ENCODE results near the gene PLEKHB2. TPM values are rescaled to one million over a fixed set of nuclear protein-coding genes. Genes with fewer than 3 reads are reported as not detected.

The PLEKHB2 gene
- total RNA-seq, 1 donor, result 79.3 TPM

GRCh38 chr2:131121464-131121863 lies 16.3 kb downstream of the PLEKHB2 start:
- no peaks in the 10 kb centered on the region for H3K4me1 ChIP-seq (ENCODE audit: insufficient read depth, low read length)
- H4K20me1 ChIP-seq (ENCODE audit: insufficient read depth, low read length), result peaks cover 29% of the 10 kb centered on the region
- peaks cover 92% of the 10 kb centered on the region for H3K79me2 ChIP-seq (ENCODE audit: insufficient read depth, low read length)
- H3K4me3 ChIP-seq (ENCODE audit: insufficient read depth, low read length), result no peak overlapping the region
- peaks cover 26% of the 10 kb centered on the region for H3K36me3 ChIP-seq (ENCODE audit: insufficient read depth, low read length)
- no peaks in the 10 kb centered on the region for H3K27me3 ChIP-seq (ENCODE audit: insufficient read depth, low read length)
- no peaks in the 10 kb centered on the region for H3K9me3 ChIP-seq (ENCODE audit: low read depth, low read length)
- peak; percentile 83 for DNase-seq (ENCODE audit: insufficient read length, low spot score, missing footprints)
- H3K27ac ChIP-seq (ENCODE audit: low read depth, low read length), result no peak overlapping the region
- H3K4me2 ChIP-seq (ENCODE audit: insufficient read depth, low read length), result no peak overlapping the region
- H2AFZ ChIP-seq (ENCODE audit: low read length), result no peak overlapping the region
- TF ChIP-seq, protein P1, sequence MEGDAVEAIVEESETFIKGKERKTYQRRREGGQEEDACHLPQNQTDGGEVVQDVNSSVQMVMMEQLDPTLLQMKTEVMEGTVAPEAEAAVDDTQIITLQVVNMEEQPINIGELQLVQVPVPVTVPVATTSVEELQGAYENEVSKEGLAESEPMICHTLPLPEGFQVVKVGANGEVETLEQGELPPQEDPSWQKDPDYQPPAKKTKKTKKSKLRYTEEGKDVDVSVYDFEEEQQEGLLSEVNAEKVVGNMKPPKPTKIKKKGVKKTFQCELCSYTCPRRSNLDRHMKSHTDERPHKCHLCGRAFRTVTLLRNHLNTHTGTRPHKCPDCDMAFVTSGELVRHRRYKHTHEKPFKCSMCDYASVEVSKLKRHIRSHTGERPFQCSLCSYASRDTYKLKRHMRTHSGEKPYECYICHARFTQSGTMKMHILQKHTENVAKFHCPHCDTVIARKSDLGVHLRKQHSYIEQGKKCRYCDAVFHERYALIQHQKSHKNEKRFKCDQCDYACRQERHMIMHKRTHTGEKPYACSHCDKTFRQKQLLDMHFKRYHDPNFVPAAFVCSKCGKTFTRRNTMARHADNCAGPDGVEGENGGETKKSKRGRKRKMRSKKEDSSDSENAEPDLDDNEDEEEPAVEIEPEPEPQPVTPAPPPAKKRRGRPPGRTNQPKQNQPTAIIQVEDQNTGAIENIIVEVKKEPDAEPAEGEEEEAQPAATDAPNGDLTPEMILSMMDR (IDR thresholded peaks at IDR 0.05; ENCODE audit: extremely low read depth, low read depth, low read length), result no peak

- Histone ChIP-seq H3K36me3 (ENCODE audit: insufficient read depth, low read length) (peaks cover 36% of the 10 kb centered on the region), H2AFZ (ENCODE audit: low read length) (no peak overlapping the region), H3K4me2 (ENCODE audit: insufficient read depth, low read length) (no peak overlapping the region), H3K4me1 (ENCODE audit: insufficient read depth, low read length) (no peaks in the 10 kb centered on the region), H3K27me3 (ENCODE audit: insufficient read depth, low read length) (no peaks in the 10 kb centered on the region), H3K79me2 (ENCODE audit: insufficient read depth, low read length) (peaks cover 89% of the 10 kb centered on the region), H3K4me3 (ENCODE audit: insufficient read depth, low read length) (no peak overlapping the region), H4K20me1 (ENCODE audit: insufficient read depth, low read length) (peaks cover 29% of the 10 kb centered on the region), H3K27ac (ENCODE audit: low read depth, low read length) (no peak overlapping the region), H3K9me3 (ENCODE audit: low read depth, low read length) (no peaks in the 10 kb centered on the region)
- DNase-seq (ENCODE audit: insufficient read length, low spot score, missing footprints), result no peak
- TF ChIP-seq, protein P1 (IDR thresholded peaks at IDR 0.05; ENCODE audit: extremely low read depth, low read depth, low read length), result no peak
Observed at GRCh38 chr2:131122496-131122895, 17.4 kb downstream of the PLEKHB2 start.

GRCh38 chr2:131123192-131123591 lies 18.1 kb downstream of the PLEKHB2 start:
- Histone ChIP-seq H3K4me3 (ENCODE audit: insufficient read depth, low read length) (no peak overlapping the region), H2AFZ (ENCODE audit: low read length) (no peak overlapping the region), H3K9me3 (ENCODE audit: low read depth, low read length) (no peaks in the 10 kb centered on the region), H4K20me1 (ENCODE audit: insufficient read depth, low read length) (peaks cover 26% of the 10 kb centered on the region), H3K36me3 (ENCODE audit: insufficient read depth, low read length) (peaks cover 43% of the 10 kb centered on the region), H3K27me3 (ENCODE audit: insufficient read depth, low read length) (no peaks in the 10 kb centered on the region), H3K4me2 (ENCODE audit: insufficient read depth, low read length) (no peak overlapping the region), H3K79me2 (ENCODE audit: insufficient read depth, low read length) (peaks cover 89% of the 10 kb centered on the region), H3K4me1 (ENCODE audit: insufficient read depth, low read length) (no peaks in the 10 kb centered on the region), H3K27ac (ENCODE audit: low read depth, low read length) (no peak overlapping the region)
- TF ChIP-seq, protein P1 (IDR thresholded peaks at IDR 0.05; ENCODE audit: extremely low read depth, low read depth, low read length), result no peak
- peak; percentile 5 for DNase-seq (ENCODE audit: insufficient read length, low spot score, missing footprints)

DNA sequence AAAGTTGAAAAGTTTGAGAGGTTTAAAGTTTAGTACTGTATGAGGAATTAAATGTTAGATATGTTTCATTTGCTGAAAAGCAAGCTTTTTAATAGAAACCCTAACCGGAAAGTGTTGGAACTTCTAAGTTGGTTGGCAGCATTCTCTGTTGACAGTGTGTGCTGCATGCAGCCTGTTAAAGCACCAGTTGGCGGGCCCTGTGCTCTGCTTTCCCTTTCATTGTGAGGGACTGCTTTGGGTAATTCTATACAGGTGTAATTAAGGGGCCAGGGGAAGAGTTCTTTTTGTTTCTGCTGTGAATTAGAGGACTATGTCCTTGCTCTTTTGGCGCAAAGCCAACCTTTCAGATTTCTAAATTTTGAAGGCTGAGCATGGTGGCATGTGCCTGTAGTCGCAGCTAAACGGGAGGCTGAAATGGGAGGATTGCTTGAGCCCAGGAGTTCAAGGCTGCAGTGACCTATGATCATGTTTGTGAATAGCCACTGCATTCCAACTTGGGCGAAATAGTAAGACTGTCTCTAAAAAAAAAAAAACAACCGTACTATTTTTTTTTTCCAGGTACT lies 20.1 kb downstream of the PLEKHB2 start:
- H3K36me3 ChIP-seq (ENCODE audit: insufficient read depth, low read length), result peaks cover 61% of the 10 kb centered on the region

More for the DNA sequence above, 20.1 kb downstream of the PLEKHB2 start:
- Histone ChIP-seq H3K4me1 (ENCODE audit: insufficient read depth, low read length) (no peaks in the 10 kb centered on the region), H2AFZ (ENCODE audit: low read length) (no peak overlapping the region), H3K4me3 (ENCODE audit: insufficient read depth, low read length) (no peak overlapping the region), H3K27ac (ENCODE audit: low read depth, low read length) (no peak overlapping the region), H4K20me1 (ENCODE audit: insufficient read depth, low read length) (peaks cover 20% of the 10 kb centered on the region), H3K27me3 (ENCODE audit: insufficient read depth, low read length) (no peaks in the 10 kb centered on the region), H3K79me2 (ENCODE audit: insufficient read depth, low read length) (peaks cover 75% of the 10 kb centered on the region), H3K4me2 (ENCODE audit: insufficient read depth, low read length) (no peak overlapping the region), H3K9me3 (ENCODE audit: low read depth, low read length) (no peaks in the 10 kb centered on the region)
- no peak for DNase-seq (ENCODE audit: insufficient read length, low spot score, missing footprints)
- TF ChIP-seq, protein P1 (IDR thresholded peaks at IDR 0.05; ENCODE audit: extremely low read depth, low read depth, low read length), result no peak

Measured in osteoblast (primary cell).